ENCODE measurements around the gene RFFL.
"Not testable (repeated sequence)": the region's sequence is repeated elsewhere in the genome, so short reads cannot be mapped to it uniquely, and the experiment has no call there.

The RFFL gene

DNA sequence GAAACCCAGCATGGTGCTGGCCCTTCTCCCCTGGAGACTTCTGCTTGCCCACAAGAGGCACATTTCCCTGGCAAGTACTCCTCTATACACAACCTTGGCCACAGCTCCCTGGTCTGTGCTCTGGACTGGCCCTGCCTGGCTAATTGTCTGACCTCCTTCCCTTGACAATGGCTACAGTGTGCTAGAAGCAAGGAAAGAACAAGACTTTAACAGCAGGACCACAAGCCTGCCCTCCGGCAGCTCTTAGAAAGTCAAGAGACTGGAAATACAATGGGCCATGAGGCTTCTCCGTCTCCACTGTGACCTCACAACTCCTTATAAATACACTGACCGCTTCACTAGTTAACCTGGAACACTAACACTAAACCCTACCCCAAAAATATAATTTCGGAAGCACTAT is 46.5 kb downstream of the RFFL start:
- DNase-seq (ENCODE audit: extremely low spot score, insufficient read length, low read depth) (no peak), FAIRE-seq (no peak)

DNA sequence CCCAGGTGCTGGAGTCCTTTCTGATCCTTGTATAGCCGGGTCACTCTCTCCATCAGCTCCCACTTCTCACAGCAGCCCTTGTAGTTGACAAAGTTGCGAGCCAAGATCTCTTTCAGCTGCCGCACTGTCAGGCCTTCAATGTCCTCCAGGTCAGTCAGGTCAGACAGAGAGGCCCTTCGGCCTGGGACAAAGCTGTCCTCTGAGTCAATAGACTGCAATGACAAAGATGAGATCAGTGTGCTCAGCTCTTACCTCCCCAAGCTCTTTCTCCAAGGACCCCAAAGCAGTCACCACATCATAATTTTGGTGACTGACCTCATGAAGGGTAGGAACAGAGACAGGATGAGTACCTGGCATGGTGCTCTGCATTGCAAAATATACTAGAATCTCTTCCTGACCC is 47.1 kb downstream of the RFFL start:
- DNase-seq (ENCODE audit: extremely low spot score, insufficient read length, low read depth) (no peak), FAIRE-seq (no peak)

DNA sequence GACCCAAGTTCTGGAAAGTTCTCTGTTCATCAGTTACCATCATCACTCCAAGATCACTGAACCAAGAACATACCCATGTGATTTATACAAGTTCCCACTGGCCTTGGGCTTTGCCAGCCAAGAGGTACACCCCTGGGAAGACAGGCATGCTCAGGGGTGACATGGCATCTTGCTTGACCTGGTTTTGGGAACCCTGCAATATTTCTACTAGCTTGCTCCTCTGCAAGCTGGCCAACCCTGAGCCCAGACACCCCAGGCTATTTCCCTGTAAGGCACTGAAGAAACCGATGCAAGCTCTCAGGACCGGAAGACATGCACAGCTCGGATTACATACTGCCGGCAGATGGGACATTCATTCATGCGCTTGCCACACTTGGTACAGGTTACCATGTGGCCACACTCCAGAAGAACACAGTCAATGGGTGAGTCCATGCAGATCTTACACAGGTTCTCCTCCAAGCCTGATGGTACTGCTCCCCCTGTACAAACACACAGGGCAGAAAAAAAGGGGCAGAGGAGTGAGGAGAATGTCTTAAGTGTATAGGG is 51.8 kb downstream of the RFFL start:
- no peak for FAIRE-seq
- DNase-seq (ENCODE audit: extremely low spot score, insufficient read length, low read depth) = no peak

DNA sequence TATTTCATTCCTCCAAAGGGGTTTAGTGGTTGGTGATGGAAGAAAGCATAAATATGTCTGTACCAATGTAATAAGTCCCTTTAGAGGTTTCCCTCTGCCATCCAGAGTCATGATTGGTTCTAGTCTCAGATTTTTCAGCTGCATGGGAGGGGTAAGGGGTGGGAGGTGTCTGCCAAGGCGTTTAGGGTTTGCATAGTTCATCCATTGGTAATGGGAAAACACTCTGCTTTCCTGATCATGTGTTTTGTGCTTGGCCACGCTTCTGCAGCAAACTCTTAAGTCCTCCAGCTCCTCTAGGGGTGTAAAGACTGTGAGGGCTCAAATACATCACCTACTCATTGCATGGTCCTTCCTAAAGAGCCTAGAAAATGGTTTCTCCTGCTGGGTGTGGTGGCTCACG is 53.4 kb downstream of the RFFL start:
- DNase-seq (ENCODE audit: extremely low spot score, insufficient read length, low read depth) (no peak), FAIRE-seq (no peak)

DNA sequence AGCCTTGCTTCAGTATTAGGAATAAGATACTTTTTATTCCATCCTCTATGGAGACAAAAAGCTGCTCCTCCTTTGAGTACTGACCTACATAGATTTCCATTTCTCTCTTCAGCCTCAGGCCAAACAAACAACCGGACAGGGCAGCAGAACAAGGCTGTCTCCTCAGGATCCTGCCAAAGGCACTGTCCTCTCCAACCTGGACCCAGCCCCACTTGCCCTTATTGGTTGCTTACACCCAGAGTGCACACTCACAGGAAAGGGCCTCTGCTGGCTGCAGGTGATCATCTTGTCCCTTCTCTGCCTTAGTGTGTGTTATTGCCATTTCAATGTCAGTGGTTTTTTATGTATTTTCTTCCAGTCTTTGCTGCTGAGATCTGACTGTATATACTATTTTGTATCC is 56.5 kb downstream of the RFFL start:
- DNase-seq (ENCODE audit: extremely low spot score, insufficient read length, low read depth) (no peak), FAIRE-seq (no peak)

DNA sequence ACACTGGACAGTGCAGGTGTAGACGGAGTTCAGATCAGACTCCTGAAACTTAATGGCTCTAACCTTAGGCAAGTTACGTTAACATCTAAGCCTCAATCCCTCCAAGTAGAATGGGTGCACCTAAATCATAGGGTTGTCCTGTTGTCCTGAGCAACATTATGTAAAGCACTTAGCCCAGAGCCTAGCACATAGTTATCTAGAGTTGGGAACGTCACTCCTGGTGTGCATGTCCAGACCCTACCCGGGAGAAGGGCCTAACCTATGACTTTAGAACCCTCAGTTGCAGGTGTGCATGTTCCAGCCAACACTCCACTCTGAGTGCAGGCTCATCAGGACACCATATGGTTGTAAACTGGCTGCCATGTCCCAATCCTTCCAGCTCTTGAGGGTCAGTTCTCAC is 57.2 kb downstream of the RFFL start:
- no peak for DNase-seq (ENCODE audit: extremely low spot score, insufficient read length, low read depth)
- FAIRE-seq = no peak

DNA sequence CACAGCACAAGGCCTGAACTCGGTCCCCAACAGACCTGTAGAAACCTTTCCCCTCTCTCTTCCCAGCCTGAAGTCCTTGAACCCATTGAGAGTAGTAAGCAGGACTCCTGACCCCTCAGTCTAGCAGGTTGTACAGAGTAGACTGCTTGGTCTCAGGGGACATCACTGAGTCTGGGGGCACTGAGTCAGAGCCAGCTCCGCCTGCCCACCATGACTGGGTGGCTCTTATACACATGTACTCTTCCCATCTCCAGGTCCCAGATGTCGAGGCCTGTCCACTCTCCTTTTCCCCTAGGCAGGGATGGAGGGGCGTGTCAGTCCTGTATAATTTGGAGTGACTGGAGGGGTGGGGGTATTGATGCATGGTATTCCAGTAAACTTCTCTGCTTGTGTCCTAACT is 59.7 kb downstream of the RFFL start:
- no peak for DNase-seq (ENCODE audit: extremely low spot score, insufficient read length, low read depth)
- no peak for FAIRE-seq

DNA sequence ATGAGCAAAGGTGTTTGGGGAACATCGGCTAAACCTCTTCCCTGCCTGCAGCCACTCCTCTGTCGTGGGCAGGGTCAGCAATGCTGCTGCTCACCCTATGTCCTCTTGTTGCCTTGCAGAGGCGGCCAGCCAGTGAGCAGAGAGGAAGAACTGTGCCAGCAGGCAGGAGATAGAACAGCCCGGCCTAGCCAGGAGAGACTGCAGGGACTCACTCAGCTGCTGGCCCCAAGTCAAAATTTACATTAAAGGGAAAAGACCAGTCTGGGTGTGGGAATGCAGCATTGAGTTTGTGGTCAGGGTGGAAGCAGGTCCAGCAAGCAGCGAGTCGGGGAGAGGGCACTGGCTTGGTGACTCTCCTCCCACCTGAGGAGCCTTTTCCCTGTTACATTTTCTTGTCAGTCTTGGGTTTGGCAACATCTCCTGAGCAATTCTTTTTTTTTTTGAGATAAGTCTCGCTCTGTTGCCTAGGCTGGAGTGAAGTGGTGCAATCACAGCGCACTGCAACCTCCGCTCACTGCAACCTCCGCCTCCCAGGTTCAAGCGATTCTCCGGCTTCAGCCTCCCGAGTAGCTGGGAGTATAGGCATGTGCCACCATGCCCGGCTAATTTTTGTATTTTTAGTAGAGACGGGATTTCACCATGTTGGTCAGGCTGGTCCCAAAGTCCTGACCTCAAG is 60.5 kb downstream of the RFFL start:
- DNase-seq (ENCODE audit: extremely low spot score, insufficient read length, low read depth) (no peak), FAIRE-seq (no peak)

DNA sequence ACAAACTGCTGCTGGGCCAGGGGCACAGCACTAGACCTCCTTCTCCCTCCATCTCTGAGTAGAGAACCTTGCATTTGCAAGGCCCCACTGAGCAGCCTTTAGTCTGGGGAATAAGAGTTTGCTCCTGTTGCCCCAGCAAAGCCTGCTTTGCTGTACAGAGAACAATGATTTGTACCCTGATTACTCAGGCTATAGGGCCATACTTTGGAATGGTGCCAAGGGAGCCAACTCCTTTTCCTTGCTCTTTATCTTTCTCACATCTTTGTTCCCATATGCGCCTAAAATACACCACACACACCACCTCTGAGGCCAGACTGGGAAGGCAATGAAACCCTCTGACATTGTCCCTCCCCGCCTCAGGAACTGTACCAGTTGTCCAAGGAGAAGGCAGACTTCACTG is 62.0 kb downstream of the RFFL start:
- no peak for DNase-seq (ENCODE audit: extremely low spot score, insufficient read length, low read depth)
- no peak for FAIRE-seq

DNA sequence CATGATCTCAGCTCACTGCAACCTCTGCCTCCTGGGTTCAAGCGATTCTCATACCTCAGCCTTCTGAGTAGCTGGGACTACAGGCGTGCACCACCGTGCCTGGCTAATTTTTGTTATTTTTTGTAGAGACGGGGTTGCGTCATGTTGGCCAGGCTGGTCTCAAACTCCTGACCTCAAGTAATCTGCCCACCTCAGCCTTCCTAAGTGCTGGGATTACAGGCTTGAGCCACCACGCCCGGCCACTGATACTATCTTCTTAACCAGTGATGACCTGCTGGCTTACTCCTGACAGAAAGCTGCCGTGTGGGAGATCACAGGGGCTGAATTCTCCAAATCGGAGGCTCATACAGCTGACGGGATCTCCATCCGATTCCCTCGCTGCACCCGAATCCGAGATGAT is 62.5 kb downstream of the RFFL start:
- DNase-seq (ENCODE audit: extremely low spot score, insufficient read length, low read depth); FAIRE-seq: not testable (repeated sequence)

DNA sequence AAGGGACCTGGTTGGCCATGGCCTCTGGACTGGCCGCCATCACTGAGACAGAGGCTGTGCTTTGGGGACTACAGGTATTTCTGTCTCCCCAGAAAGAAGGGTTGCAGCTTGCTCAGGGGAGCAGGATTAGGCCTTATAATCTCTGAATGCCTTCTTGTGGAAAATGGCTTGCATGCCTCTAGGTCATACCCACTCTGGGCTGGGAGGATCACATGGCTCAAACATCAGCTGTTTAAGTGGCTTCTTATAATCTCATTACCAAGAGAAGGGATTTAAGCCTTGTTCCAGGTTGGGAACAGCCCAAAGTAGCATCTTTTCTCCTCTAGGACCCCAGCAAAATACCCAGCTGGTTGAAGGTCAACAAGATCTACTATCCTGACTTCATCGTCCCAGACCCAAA is 64.1 kb downstream of the RFFL start:
- FAIRE-seq (no peak), DNase-seq (ENCODE audit: extremely low spot score, insufficient read length, low read depth) (no peak)

DNA sequence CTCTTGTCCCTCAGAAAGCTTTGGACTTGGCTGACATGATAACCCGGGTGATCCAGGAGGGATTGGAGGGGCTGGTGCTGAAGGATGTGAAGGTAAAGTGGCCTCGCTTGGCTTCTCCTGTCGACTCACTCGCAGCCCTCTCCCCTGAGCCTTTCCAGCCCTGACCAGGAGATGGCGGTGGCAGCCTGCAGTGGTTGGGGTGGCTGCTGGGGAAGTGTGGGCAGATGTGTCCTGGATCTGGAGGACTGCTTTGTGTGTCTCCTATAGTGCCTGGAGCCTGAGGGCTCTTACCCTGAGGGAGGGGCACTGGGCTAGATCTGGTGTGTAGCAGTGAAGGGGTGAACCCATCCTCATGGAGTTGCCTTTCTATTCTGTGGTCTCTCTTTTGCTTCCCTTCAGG is 65.3 kb downstream of the RFFL start:
- peak; percentile 83 for DNase-seq (ENCODE audit: extremely low spot score, insufficient read length, low read depth)
- FAIRE-seq = peak; percentile 78

DNA sequence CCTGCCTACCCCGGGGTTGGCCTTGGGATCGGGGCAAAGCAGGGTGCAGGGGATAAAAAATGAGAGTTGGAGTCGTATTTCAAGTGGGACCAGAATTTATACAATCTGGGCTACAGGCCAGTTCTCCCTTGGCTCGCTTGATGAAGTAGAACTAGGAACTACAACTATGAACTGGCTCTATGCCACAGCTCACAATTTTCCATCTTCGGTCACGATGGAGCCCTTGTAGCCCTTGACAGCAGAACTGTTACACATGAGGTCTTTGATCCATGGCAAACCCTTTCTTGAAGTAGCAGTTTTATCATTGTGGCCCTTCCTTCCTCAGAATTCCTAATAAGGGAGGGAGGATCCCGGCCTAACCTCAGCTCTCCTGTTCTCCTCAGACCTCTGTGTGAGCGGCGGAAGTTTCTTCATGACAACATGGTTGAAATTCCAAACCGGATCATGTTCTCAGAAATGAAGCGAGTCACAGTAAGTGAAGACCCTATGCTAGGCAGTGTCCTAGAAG is 66.1 kb downstream of the RFFL start:
- no peak for FAIRE-seq
- DNase-seq (ENCODE audit: extremely low spot score, insufficient read length, low read depth) = no peak

DNA sequence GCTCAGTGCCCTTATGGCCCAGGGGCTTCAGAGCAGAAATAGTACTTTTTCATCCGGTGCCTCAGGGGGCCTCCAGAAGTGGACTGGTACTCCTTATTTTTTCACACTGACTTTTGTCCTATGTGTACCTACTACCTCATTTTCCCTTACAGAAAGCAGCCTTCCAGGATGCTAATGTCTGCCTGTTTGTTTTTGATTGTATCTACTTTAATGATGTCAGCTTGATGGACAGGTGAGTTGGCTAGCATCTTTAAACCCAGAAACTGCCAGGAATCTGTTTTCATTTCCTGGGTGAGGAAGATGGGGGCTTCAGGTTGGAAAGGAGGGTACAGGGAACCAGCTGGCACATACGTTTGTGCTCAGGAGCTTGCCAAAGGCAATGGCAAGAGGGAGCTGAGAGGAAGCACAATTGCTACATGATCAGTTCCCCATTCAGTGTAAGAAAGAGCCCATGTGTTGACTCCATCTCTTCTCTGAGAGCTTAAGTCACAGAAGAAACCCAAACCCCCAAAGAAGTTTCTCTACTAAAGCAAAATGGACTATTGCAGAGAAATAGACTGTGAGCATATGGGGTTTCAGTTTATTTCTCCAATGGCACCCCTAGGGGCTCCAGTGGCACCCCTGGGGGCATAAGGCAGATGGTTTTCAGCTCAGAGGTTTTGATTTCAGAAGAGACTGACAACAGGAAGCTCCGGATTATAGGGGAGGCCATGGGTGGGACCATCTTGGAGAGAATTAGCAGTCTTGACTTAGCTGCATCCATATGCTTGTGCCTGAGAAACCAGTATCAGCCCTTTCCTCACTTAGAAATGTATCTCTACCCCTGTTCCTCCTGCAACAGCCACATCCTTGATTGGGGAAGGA is 66.9 kb downstream of the RFFL start:
- DNase-seq (ENCODE audit: extremely low spot score, insufficient read length, low read depth) = no peak
- no peak for FAIRE-seq

DNA sequence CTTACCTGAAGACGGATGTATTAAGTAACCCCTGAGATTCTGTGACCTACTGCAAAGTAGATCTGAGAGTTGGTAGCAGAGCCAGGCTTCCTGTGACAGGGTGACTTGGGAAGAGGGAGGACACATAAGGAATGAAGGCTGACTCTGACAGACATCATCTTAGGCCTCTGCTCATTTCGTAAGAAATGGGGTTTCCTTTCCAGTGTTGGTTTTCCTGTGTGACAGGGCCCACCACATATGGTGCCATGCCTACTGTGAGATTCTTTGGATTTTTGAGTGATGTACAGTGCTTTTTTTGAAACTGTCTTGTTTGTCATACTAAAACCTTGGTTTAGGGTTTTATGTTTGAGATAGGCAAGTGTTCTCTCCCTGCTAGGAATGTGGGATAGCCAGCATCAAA is 70.5 kb downstream of the RFFL start:
- FAIRE-seq (no peak), DNase-seq (ENCODE audit: extremely low spot score, insufficient read length, low read depth) (no peak)

DNA sequence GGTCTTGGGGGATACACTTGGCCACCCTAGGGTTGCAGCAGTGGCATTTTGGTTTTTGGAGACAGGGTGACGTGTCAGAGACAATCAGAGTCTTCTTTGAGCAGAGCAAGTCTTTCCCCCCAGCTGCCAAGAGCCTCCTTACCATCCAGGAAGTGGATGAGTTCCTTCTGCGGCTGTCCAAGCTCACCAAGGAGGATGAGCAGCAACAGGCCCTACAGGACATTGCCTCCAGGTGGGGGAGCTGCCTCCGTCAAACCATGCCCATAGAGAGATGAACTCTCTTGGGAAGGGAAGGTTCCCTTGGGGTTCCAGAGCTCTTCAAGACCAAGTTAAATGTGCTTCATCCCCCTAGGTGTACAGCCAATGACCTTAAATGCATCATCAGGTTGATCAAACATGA is 71.9 kb downstream of the RFFL start:
- no peak for FAIRE-seq

DNA sequence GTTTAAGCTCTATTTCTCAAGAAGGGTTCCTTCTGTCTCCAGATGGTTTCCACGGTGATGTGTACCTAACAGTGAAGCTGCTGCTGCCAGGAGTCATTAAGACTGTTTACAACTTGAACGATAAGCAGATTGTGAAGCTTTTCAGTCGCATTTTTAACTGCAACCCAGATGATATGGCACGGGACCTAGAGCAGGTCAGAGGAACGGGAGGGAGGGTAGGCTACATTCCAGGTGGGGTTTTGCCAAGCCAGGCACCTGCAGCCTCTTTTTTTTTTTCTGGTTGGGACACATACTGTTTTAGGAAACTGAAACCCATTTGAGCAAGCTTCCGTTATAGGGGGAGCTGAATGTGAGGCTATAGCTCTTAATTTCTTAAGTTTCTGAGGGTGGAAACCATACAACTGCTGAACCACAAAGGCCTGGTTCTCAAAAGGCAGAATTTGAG is 72.6 kb downstream of the RFFL start:
- DNase-seq (ENCODE audit: extremely low spot score, insufficient read length, low read depth) (no peak), FAIRE-seq (no peak)

More for the DNA sequence above, 71.9 kb downstream of the RFFL start:
- no peak for DNase-seq (ENCODE audit: extremely low spot score, insufficient read length, low read depth)

DNA sequence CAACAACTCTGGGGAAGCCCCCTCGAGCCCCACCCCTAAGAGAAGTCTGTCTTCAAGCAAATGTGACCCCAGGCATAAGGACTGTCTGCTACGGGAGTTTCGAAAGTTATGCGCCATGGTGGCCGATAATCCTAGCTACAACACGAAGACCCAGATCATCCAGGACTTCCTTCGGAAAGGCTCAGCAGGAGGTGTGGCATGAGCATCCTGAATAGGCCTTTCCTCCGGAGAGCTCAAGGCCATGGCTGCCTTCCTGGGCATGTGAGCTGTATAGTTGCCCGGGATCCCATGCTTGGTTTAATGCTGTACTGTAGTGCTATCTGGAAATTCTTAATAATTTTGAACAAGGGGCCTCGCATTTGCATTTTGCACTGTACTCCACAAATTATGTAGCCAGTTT is 74.0 kb downstream of the RFFL start:
- FAIRE-seq = no peak
- DNase-seq (ENCODE audit: extremely low spot score, insufficient read length, low read depth) = no peak

DNA sequence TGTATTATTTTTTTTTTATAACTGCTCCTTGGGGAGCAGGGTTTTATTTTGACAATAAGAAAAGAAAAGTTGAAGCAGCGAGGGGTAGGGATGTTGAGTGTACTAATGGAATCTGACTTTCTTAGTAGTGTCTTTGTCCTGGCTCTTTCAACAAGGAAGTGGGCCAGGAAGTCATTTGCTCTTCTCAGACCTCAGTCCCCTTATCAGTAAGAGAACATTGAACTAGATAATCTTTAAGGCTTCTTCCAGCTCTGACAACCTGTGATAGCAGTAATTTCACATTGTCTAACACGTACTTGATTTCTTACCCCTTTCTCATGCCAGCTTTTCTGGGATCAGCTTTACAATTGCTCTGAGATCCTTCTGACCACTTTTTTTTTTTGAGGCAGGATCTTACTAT is 74.9 kb downstream of the RFFL start:
- FAIRE-seq = no peak
- no peak for DNase-seq (ENCODE audit: extremely low spot score, insufficient read length, low read depth)

DNA sequence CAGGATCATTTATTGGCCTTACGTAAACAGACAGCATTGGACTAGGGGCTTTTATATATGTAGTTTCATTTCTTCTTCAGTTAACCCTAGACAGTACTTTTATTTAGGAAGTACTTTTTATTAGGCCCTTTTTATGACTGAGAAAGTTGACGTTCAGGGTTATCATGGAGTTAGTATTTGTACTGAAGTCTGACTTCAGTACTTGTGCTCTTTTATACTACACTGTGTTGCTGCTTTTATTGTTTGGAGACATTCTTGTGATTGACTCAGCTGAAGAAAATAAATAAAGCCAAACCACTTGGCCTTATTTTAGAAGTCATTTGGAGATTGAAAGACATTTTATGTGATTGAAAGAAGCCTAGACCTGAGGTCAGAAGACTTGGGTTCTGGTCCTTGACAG is 76.3 kb downstream of the RFFL start:
- no peak for DNase-seq (ENCODE audit: extremely low spot score, insufficient read length, low read depth)
- FAIRE-seq = no peak

DNA sequence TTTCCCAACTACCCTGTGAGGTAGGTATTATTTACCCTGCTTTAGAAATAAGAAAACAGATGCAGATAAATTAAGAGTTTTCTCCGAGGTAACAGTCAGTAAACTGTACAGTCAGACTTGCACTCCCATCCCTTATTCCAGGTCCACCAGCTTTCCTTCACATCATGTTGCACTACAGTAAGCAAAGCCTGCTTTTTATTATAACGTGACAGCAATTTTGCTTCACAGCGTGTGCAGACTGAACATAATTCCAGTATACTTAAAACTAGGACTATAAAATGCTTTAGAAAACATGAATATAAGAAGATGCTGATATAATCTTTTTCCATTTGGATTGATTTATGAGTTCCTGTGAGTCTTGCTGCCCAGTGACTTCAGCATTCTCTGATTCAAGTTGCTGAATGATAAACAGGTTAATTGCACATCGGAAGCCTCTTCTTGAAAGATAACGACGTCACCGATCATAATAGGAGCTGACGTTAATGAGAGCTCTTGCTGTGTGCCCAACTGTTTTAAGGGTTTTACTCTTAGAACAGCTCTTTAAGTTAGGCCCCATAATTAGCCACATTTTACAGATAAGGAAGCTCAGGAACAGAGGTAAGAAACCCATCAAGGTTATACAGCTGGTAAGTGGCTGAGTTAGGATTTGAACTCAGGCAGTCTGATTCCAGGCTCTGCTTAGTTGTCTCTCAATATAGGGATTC is 81.8 kb downstream of the RFFL start:
- FAIRE-seq (no peak), DNase-seq (ENCODE audit: extremely low spot score, insufficient read length, low read depth) (no peak)

Data from GM18507 (cell line).